Fibroblast of lung (primary cell): ENCODE measurements around the gene ZFR. TPM values are rescaled to one million over a fixed set of nuclear protein-coding genes. Genes with fewer than 3 reads are reported as not detected.

Experiments
- DNase-seq, 2 donors: peaks; one replicate each; pipeline versions ENCODE4 v3.0.0 to v3.0.0-alpha.2; 2010; ENCODE audit warnings: low read depth in 2 of 2
- H2AFZ ChIP-seq: 2 replicates; pipeline ENCODE4 v1.5.1; 2012; ENCODE audit warnings: low read length, control low read depth, inconsistent platforms
- H3K27ac ChIP-seq: 2 replicates; pipeline ENCODE4 v1.5.1; 2011; ENCODE audit warnings: low read length, control low read depth; ENCODE audit not compliant: insufficient read depth
- H3K27me3 ChIP-seq: 2 replicates; pipeline ENCODE4 v1.5.1; 2011; ENCODE audit warnings: mild to moderate bottlenecking, low read length; ENCODE audit not compliant: control insufficient read depth, insufficient read depth
- H3K36me3 ChIP-seq: 2 replicates; pipeline ENCODE4 v1.5.1; 2011; ENCODE audit warnings: low read length; ENCODE audit not compliant: control insufficient read depth, insufficient read depth
- H3K4me1 ChIP-seq: 2 replicates; pipeline ENCODE4 v1.5.1; 2011; ENCODE audit warnings: low read length; ENCODE audit not compliant: control insufficient read depth, insufficient read depth; ENCODE audit errors: extremely low read depth
- H3K4me2 ChIP-seq: 2 replicates; pipeline ENCODE4 v1.5.1; 2011; ENCODE audit warnings: low read length, control low read depth; ENCODE audit not compliant: insufficient read depth; ENCODE audit errors: extremely low read depth
- H3K4me3 ChIP-seq, 4 experiments: fragments of 200-600 bp in 1 of 4; sonication (generic) in 1 of 4; replicated peaks in 1 of 4; 2 replicates each; pipeline ENCODE4 v1.5.1; 2011 to 2016; ENCODE audit warnings: low read length in 4 of 4, low read depth in 3 of 4, mild to moderate bottlenecking in 3 of 4, control low read depth in 2 of 4, inconsistent platforms in 1 of 4, mixed read lengths in 1 of 4; ENCODE audit not compliant: insufficient read depth in 1 of 4; ENCODE audit errors: control extremely low read depth in 1 of 4
- H3K79me2 ChIP-seq: 2 replicates; pipeline ENCODE4 v1.5.1; 2012; ENCODE audit warnings: mild to moderate bottlenecking, low read length, inconsistent platforms; ENCODE audit not compliant: control insufficient read depth, insufficient read depth
- H3K9ac ChIP-seq: 2 replicates; pipeline ENCODE4 v1.5.1; 2011; ENCODE audit warnings: mild to moderate bottlenecking, low read length, control low read depth; ENCODE audit not compliant: insufficient read depth
- H3K9me3 ChIP-seq: 2 replicates; pipeline ENCODE4 v1.5.1; 2012; ENCODE audit warnings: low read depth, low read length; ENCODE audit not compliant: control insufficient read depth, insufficient read depth
- H4K20me1 ChIP-seq: 2 replicates; pipeline ENCODE4 v1.5.1; 2011; ENCODE audit warnings: low read length; ENCODE audit not compliant: control insufficient read depth, insufficient read depth; ENCODE audit errors: extremely low read depth
- CTCF ChIP-seq, 2 donors: IDR thresholded peaks in 1 of 2; conservative IDR thresholded peaks in 1 of 2; 1 replicate in 1 of 2; 2 replicates in 1 of 2; pipeline ENCODE4 v1.5.1; 2011 to 2012; ENCODE audit warnings: low read length in 2 of 2, control low read depth in 1 of 2, inconsistent platforms in 1 of 2, low read depth in 1 of 2, mild to moderate bottlenecking in 1 of 2
- EZH2 ChIP-seq: IDR thresholded peaks from 2 replicates; pipeline ENCODE4 v1.5.1; 2012; ENCODE audit warnings: low read length, control low read depth, mild to moderate bottlenecking; ENCODE audit errors: missing control alignments
- polyA plus RNA-seq, 2 donors: library from polyadenylated mRNA; depleted of rRNA in 1 of 2; stranded (reverse) in 1 of 2; unstranded in 1 of 2; fragments of >200 nt; gene quantifications; 2 replicates each; pipeline ENCODE4 v1.2.1, GENCODE V29; 2011 to 2012; ENCODE audit warnings: missing spikeins in 1 of 2
- total RNA-seq: library from RNA; depleted of rRNA; stranded (reverse); fragments of >200 nt; gene quantifications from 2 replicates; pipeline ENCODE4 v1.2.1, GENCODE V29; 2014

The ZFR gene
- total and polyA plus RNA-seq, 2 donors (not counting 1 experiment from before 2014, with no cell fraction given) = 56.8 to 113 TPM

- Histone ChIP-seq H2AFZ (no peak overlapping the region), H3K36me3 (peaks cover 4% of the 10 kb centered on the region), H3K9me3 (no peaks in the 10 kb centered on the region), H3K9ac (no peak overlapping the region), H3K27me3 (no peaks in the 10 kb centered on the region), H4K20me1 (no peaks in the 10 kb centered on the region), H3K27ac (no peak overlapping the region), H3K4me1 (no peaks in the 10 kb centered on the region), H3K4me2 (no peak overlapping the region), H3K4me3 (no peak overlapping the region), H3K79me2 (no peaks in the 10 kb centered on the region)
- DNase-seq = no peak
- TF ChIP-seq CTCF (conservative IDR thresholded peaks at IDR 0.05 in 1 of 2, IDR thresholded peaks at IDR 0.05 in 1 of 2; ENCODE audit: low read depth in 1 of 2, low read length in 2 of 2) (no peak), EZH2 (no peak)
Measured at GRCh38 chr5:32358611-32359010, 85.9 kb downstream of the ZFR start.

- Histone ChIP-seq H3K9me3 (no peaks in the 10 kb centered on the region), H4K20me1 (no peaks in the 10 kb centered on the region), H3K79me2 (no peaks in the 10 kb centered on the region), H3K27ac (no peak overlapping the region), H3K9ac (no peak overlapping the region), H3K4me1 (no peaks in the 10 kb centered on the region), H3K4me2 (no peak overlapping the region), H3K4me3 (no peak overlapping the region), H2AFZ (no peak overlapping the region), H3K27me3 (no peaks in the 10 kb centered on the region), H3K36me3 (peaks cover 4% of the 10 kb centered on the region)
- TF ChIP-seq CTCF (conservative IDR thresholded peaks at IDR 0.05 in 1 of 2, IDR thresholded peaks at IDR 0.05 in 1 of 2; ENCODE audit: low read depth in 1 of 2, low read length in 2 of 2) (no peak), EZH2 (no peak)
- DNase-seq = no peak
Measured at GRCh38 chr5:32357658-32358057, 86.9 kb downstream of the ZFR start.

GRCh38 chr5:32355686-32356085 is 88.9 kb downstream of the ZFR start:
- H3K27ac ChIP-seq = no peak overlapping the region
- TF ChIP-seq EZH2 (no peak), CTCF (conservative IDR thresholded peaks at IDR 0.05 in 1 of 2, IDR thresholded peaks at IDR 0.05 in 1 of 2; ENCODE audit: low read depth in 1 of 2, low read length in 2 of 2) (no peak)
- H3K9me3 ChIP-seq = no peaks in the 10 kb centered on the region
- no peaks in the 10 kb centered on the region for H3K36me3 ChIP-seq
- H3K4me2 ChIP-seq = no peak overlapping the region
- H3K27me3 ChIP-seq = no peaks in the 10 kb centered on the region
- no peaks in the 10 kb centered on the region for H4K20me1 ChIP-seq
- no peak overlapping the region for H3K4me3 ChIP-seq
- no peaks in the 10 kb centered on the region for H3K4me1 ChIP-seq
- no peaks in the 10 kb centered on the region for H3K79me2 ChIP-seq
- H3K9ac ChIP-seq = no peak overlapping the region
- peak; percentile 20 to 42 for DNase-seq
- no peak overlapping the region for H2AFZ ChIP-seq
